HAP-1 (cell line): ENCODE measurements around the gene STAT1.

Experiments used
- DNase-seq, 2 experiments: peaks; one replicate each; pipeline ENCODE4 v3.0.0-alpha.2; 2016 to 2020; ENCODE audit warnings: low spot score in 2 of 2
- H3K27me3 ChIP-seq: fragments of 250-450 bp; sonication (Bioruptor Pico); 2 replicates; pipeline ENCODE4 v1.5.1; 2020; ENCODE audit warnings: low read depth, mild to moderate bottlenecking, moderate library complexity
- H3K36me3 ChIP-seq: fragments of 250-450 bp; sonication (Bioruptor Pico); replicated peaks from 2 replicates; pipeline ENCODE4 v1.5.1; 2020; ENCODE audit warnings: mild to moderate bottlenecking
- H3K4me1 ChIP-seq: fragments of 250-450 bp; sonication (Bioruptor Pico); 2 replicates; pipeline ENCODE4 v1.5.1; 2020; ENCODE audit warnings: mild to moderate bottlenecking
- H3K4me3 ChIP-seq: fragments of 250-450 bp; sonication (Bioruptor Pico); 2 replicates; pipeline ENCODE4 v1.5.1; 2020; ENCODE audit warnings: mild to moderate bottlenecking, moderate library complexity
- H3K9me3 ChIP-seq: fragments of 250-450 bp; sonication (Bioruptor Pico); 2 replicates; pipeline ENCODE4 v1.5.1; 2020; ENCODE audit warnings: mild to moderate bottlenecking, moderate library complexity
- in situ Hi-C: fragments of 300-500 bp; cut with MboI; formaldehyde crosslinking; loops from 3 replicates; pipeline ENCODE4 v1.14.3; 2020; ENCODE audit warnings: low sequenced_read_pairs, inconsistent platforms, mixed read lengths

STAT1 gene

DNA sequence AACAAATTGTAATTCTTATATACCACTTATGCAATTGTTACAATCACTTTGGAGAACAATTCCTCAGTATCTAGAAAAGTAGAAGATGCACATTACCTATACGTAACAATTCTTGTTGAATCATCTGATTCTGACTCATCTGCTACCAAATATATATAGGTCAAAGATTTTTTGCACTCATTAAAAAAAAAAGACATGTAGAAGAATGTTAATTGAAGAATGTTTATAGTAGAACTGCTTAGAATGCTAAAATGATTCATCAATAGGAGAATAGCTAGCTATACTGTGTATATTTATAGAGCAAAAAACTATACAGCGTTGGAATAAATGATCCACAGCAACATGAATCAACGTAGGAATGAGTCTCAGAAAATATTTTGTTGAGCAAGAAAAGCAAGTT is 29.5 kb upstream of the STAT1 start:
- Histone ChIP-seq H3K27me3 (peaks cover 4% of the 10 kb centered on the region; the same call in 1 of the 2 replicates), H3K4me1 (peaks cover 9% of the 10 kb centered on the region), H3K36me3 (no peaks in the 10 kb centered on the region), H3K4me3 (no peak overlapping the region), H3K9me3 (no peaks in the 10 kb centered on the region; the same call in none of the 2 replicates)
- in situ Hi-C loops: no loop called here
- no peak for DNase-seq

- Histone ChIP-seq H3K9me3 (no peaks in the 10 kb centered on the region; the same call in none of the 2 replicates), H3K4me1 (peaks cover 9% of the 10 kb centered on the region), H3K36me3 (no peaks in the 10 kb centered on the region), H3K4me3 (no peak overlapping the region), H3K27me3 (peaks cover 4% of the 10 kb centered on the region; the same call in 1 of the 2 replicates)
- DNase-seq: no peak
- in situ Hi-C loops: no loop called here
Observed at GRCh38 chr2:191041418-191042161, 27.6 kb upstream of the STAT1 start.

GRCh38 chr2:191039616-191040015 is 25.6 kb upstream of the STAT1 start:
- Histone ChIP-seq H3K9me3 (no peaks in the 10 kb centered on the region; the same call in none of the 2 replicates), H3K4me3 (no peak overlapping the region), H3K27me3 (peaks cover 4% of the 10 kb centered on the region; the same call in 1 of the 2 replicates), H3K36me3 (no peaks in the 10 kb centered on the region), H3K4me1 (no peaks in the 10 kb centered on the region; the same call in 1 of the 2 replicates)
- in situ Hi-C loops: no loop called here
- no peak for DNase-seq

- in situ Hi-C loops: no loop called here
- Histone ChIP-seq H3K9me3 (no peaks in the 10 kb centered on the region; the same call in 1 of the 2 replicates), H3K27me3 (peaks cover 4% of the 10 kb centered on the region; the same call in 1 of the 2 replicates), H3K36me3 (no peaks in the 10 kb centered on the region), H3K4me3 (no peak overlapping the region), H3K4me1 (no peaks in the 10 kb centered on the region; the same call in 1 of the 2 replicates)
- no peak for DNase-seq
Observed at GRCh38 chr2:191038741-191039140, 24.8 kb upstream of the STAT1 start.

DNA sequence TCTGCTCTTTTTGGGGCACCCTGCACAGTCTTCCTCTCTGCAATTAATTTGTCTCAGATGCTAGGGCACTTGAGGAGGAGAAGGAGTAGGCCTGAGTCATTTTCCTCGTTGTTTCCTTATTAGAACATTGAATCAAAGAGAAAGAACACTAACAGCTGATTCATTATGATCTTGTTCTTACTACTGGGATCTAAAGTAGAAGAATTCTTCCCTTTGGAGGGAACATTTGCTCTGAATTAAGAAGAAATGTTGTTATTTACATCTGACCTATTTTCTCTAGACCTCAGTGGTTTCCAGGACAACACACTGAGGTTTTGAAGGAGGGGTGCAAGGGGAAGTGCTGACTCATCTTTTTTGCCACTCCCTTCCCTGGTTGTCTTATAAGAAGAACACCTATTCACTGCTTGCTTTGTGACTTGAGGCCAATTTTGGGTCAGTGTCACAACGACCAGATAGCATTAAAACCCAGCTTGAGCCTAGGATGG is 24.3 kb upstream of the STAT1 start:
- in situ Hi-C loops: no loop called here
- DNase-seq: no peak
- H3K4me1 ChIP-seq: no peaks in the 10 kb centered on the region; the same call in 1 of the 2 replicates
- H3K4me3 ChIP-seq: no peak overlapping the region
- H3K36me3 ChIP-seq: no peaks in the 10 kb centered on the region
- H3K9me3 ChIP-seq: no peaks in the 10 kb centered on the region; the same call in 1 of the 2 replicates
- H3K27me3 ChIP-seq: peaks cover 4% of the 10 kb centered on the region; the same call in 1 of the 2 replicates

- Histone ChIP-seq H3K4me1 (no peaks in the 10 kb centered on the region; the same call in 1 of the 2 replicates), H3K4me3 (no peak overlapping the region), H3K9me3 (no peaks in the 10 kb centered on the region; the same call in 1 of the 2 replicates), H3K27me3 (peaks cover 4% of the 10 kb centered on the region; the same call in 1 of the 2 replicates), H3K36me3 (no peaks in the 10 kb centered on the region)
- DNase-seq: no peak
- in situ Hi-C loops: no loop called here
Observed at GRCh38 chr2:191037351-191037750, 23.4 kb upstream of the STAT1 start.

DNA sequence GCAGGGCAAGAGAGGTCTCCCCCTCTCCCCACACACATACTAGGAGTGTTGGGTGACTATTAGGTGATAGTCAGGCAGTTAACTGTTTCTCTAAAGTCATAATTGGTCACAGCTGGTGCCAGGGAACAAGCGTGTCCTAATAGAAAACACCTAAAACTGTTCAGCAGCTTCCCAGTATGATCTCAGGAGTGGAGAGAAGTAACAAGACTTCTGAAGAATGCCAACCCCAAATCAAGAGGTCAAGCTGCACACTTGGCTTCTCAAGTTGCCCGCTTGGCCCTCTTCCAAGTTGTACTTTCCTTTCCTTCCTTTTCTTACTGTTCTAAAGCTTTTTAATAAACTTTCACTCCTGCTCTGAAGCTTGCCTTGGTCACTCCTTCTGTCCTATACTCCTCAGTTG is 22.4 kb upstream of the STAT1 start:
- DNase-seq: no peak
- in situ Hi-C loops: no loop called here
- no peaks in the 10 kb centered on the region; the same call in 1 of the 2 replicates for H3K4me1 ChIP-seq
- peaks cover 4% of the 10 kb centered on the region; the same call in 1 of the 2 replicates for H3K27me3 ChIP-seq
- H3K9me3 ChIP-seq: no peaks in the 10 kb centered on the region; the same call in 1 of the 2 replicates
- H3K36me3 ChIP-seq: no peaks in the 10 kb centered on the region
- H3K4me3 ChIP-seq: no peak overlapping the region

- Histone ChIP-seq H3K27me3 (peaks cover 2% of the 10 kb centered on the region), H3K4me1 (no peaks in the 10 kb centered on the region; the same call in 1 of the 2 replicates), H3K9me3 (no peaks in the 10 kb centered on the region), H3K4me3 (no peak overlapping the region), H3K36me3 (no peaks in the 10 kb centered on the region)
- in situ Hi-C loops: no loop called here
- no peak for DNase-seq
Observed at GRCh38 chr2:191032588-191033429, 18.8 kb upstream of the STAT1 start.

DNA sequence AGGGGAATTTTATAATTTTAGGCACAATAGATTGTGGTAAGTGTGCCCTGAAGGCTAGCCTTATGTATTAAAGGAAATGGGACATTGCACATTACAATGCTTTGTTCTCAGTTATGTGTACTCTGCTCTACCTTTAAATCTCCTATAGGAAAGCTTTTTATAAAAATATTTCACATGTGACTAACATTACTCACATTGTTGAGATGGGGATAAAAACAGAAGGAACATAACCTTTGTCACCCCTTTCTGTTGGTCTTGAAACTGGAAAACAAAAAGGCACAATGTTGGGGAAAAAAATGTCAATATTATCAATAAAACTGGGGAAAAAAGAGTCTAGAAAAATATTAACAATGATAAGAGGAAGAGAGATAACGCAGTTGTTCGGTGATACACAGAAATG is 17.3 kb upstream of the STAT1 start:
- no peak overlapping the region for H3K4me3 ChIP-seq
- DNase-seq: no peak
- no peaks in the 10 kb centered on the region; the same call in 1 of the 2 replicates for H3K4me1 ChIP-seq
- no peaks in the 10 kb centered on the region for H3K36me3 ChIP-seq
- in situ Hi-C loops: no loop called here
- H3K9me3 ChIP-seq: no peaks in the 10 kb centered on the region
- H3K27me3 ChIP-seq: peaks cover 4% of the 10 kb centered on the region

DNA sequence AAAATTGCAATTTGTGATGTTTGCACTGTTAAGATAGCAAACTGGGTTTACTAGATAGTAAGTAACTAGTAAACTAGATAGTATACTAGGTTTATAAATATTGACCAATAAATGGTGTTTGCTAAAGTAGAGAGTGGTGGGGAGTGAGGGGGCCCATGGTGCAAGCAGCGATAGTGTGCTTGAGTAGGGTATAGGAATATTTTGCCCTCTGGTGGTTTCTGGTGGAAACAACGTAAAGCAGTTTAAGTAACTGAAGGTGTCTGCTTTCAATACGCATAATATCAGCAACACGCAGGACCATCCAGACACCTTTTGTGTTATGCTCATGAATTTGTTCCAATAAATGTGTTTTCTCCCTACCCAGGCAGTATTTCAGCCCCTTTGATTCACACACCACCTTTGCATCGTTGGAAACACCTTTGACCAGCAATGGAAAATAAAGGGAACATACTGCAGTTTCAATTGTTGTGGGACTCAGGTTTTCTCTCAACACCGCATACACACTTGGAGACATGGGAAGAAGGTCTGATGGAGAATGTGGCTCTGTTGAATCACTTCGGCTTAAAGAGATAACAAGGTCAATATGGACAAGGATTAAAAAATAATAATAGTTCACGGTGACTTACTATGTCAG is 16.7 kb upstream of the STAT1 start:
- in situ Hi-C loops: no loop called here
- Histone ChIP-seq H3K4me1 (no peaks in the 10 kb centered on the region; the same call in 1 of the 2 replicates), H3K27me3 (peaks cover 4% of the 10 kb centered on the region), H3K9me3 (no peaks in the 10 kb centered on the region), H3K4me3 (no peak overlapping the region), H3K36me3 (no peaks in the 10 kb centered on the region)
- peak; percentile 61 to 65 for DNase-seq

DNA sequence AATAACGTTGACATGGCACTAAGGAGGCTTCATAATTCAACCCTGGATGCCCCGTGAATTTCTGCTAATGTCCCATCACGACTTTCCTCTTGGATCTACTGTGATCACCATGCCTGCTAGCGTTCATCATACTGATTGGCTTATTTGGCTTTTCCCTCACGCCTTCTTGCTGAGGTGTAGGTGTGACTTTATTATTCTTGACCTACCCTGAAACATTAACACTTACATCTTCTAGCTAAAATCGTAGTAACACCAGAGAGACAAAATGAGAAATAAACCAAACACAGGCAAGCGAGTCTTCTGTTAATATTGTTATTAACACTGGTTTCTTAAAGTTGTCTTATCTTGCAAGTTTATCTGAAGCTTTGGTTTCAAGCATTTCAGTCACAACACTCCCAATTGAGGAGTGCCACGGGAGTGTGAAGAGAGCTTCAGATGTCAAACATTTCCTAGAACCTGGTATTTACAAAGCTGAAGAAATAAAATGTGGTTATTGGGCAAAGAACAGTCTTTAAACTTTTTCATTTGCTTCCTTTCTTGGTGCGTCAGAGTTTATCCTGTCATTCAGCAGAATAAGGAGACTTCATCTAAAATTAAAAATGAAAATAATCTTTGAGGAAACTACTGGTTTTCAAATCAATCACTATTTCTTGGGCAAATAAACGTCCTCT is 15.4 kb upstream of the STAT1 start:
- DNase-seq: no peak
- H3K9me3 ChIP-seq: no peaks in the 10 kb centered on the region
- H3K36me3 ChIP-seq: no peaks in the 10 kb centered on the region
- in situ Hi-C loops: no loop called here
- H3K27me3 ChIP-seq: peaks cover 4% of the 10 kb centered on the region
- no peak overlapping the region for H3K4me3 ChIP-seq
- H3K4me1 ChIP-seq: no peaks in the 10 kb centered on the region; the same call in 1 of the 2 replicates

DNA sequence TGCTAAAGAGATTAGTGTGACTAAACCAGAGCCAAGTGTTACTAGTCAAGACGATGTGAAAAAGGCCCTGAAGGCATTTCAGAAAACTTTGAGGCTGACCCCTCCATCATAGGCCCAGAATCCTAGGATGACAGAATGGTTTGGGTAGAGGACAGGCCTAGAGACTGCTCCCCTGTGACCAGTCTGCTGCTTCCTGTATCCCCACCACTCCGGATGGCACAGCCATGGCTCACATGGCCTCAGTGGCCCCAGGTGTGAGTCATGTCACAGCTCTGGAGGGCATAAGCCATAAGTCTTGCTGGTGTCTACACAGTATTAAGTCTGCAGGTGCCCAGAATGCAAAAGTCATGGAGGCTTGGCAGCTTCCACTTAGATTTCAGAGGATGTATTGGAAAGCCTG is 12.4 kb upstream of the STAT1 start:
- no peak overlapping the region for H3K4me3 ChIP-seq
- H3K9me3 ChIP-seq: no peaks in the 10 kb centered on the region
- DNase-seq: no peak
- H3K4me1 ChIP-seq: 0 out of 2 replicates have a peak, but pooled peaks cover 3% of the 10 kb centered on the region
- in situ Hi-C loops: no loop called here
- H3K36me3 ChIP-seq: no peaks in the 10 kb centered on the region
- peaks cover 4% of the 10 kb centered on the region for H3K27me3 ChIP-seq

GRCh38 chr2:191025135-191025534 is 11.2 kb upstream of the STAT1 start:
- no peak for DNase-seq
- Histone ChIP-seq H3K4me1 (peaks cover 8% of the 10 kb centered on the region), H3K9me3 (no peaks in the 10 kb centered on the region), H3K4me3 (no peak overlapping the region), H3K27me3 (peaks cover 4% of the 10 kb centered on the region), H3K36me3 (no peaks in the 10 kb centered on the region)
- in situ Hi-C loops: no loop called here
